Karpas-422 (cell line): ENCODE measurements around the gene RAB40B. TPM values are rescaled to one million over a fixed set of nuclear protein-coding genes. Genes with fewer than 3 reads are reported as not detected.

Source experiments
- DNase-seq: peaks from one replicate; pipeline ENCODE4 v3.0.0-alpha.2; 2015
- H2AFZ ChIP-seq: fragments of 200-600 bp; sonication (generic); 2 replicates; pipeline ENCODE4 v1.6.1; 2014; ENCODE audit warnings: antibody characterized with exemption, low read length, mixed read lengths
- H3K27ac ChIP-seq: fragments of 200-600 bp; sonication (generic); 2 replicates; pipeline ENCODE4 v1.5.1; 2014; ENCODE audit warnings: mild to moderate bottlenecking, low read length, moderate library complexity
- H3K27me3 ChIP-seq: fragments of 200-600 bp; sonication (generic); 2 replicates; pipeline ENCODE4 v1.6.1; 2014; ENCODE audit warnings: low read length, mixed read lengths
- H3K36me3 ChIP-seq: fragments of 200-600 bp; sonication (generic); 2 replicates; pipeline ENCODE4 v1.6.1; 2014; ENCODE audit warnings: low read length, mixed read lengths; ENCODE audit not compliant: insufficient read depth
- H3K4me1 ChIP-seq: fragments of 200-600 bp; sonication (generic); 2 replicates; pipeline ENCODE4 v1.6.1; 2014; ENCODE audit warnings: mild to moderate bottlenecking, low read length, mixed read lengths
- H3K4me2 ChIP-seq: fragments of 200-600 bp; sonication (generic); 2 replicates; pipeline ENCODE4 v1.6.1; 2014; ENCODE audit warnings: low read length, low read depth, mild to moderate bottlenecking; ENCODE audit not compliant: poor library complexity, severe bottlenecking
- H3K4me3 ChIP-seq: fragments of 200-600 bp; sonication (generic); 2 replicates; pipeline ENCODE4 v1.5.1; 2014; ENCODE audit warnings: mild to moderate bottlenecking, antibody characterized with exemption, low read length, mixed read lengths
- H3K79me2 ChIP-seq: fragments of 200-600 bp; sonication (generic); 2 replicates; pipeline ENCODE4 v1.6.1; 2014; ENCODE audit warnings: mild to moderate bottlenecking, low read length, mixed read lengths
- H3K9ac ChIP-seq: fragments of 200-600 bp; sonication (generic); 2 replicates; pipeline ENCODE4 v1.6.0; 2014; ENCODE audit warnings: low read length
- H3K9me2 ChIP-seq: fragments of 200-600 bp; sonication (generic), shearing (Covaris generic); replicated peaks from 2 replicates; pipeline ENCODE4 v1.6.0; 2014; ENCODE audit warnings: mild to moderate bottlenecking, low read length, moderate library complexity; ENCODE audit not compliant: insufficient read depth
- H3K9me3 ChIP-seq: fragments of 300-700, 200-600 bp; sonication (generic); 2 replicates; pipeline ENCODE4 v1.6.1; 2014; ENCODE audit warnings: low read length, mixed read lengths
- H4K20me1 ChIP-seq: fragments of 200-600 bp; sonication (generic); 2 replicates; pipeline ENCODE4 v1.6.1; 2014; ENCODE audit warnings: mild to moderate bottlenecking, antibody characterized with exemption, low read length, low read depth; ENCODE audit not compliant: insufficient read depth
- total RNA-seq: library from RNA; depleted of rRNA; stranded (reverse); fragments of >200 nt; shearing (Covaris generic); gene quantifications from 2 replicates; pipeline ENCODE4 v1.2.3, GENCODE V29; 2014; ENCODE audit warnings: low replicate concordance

RAB40B gene
- total RNA-seq, 1 experiment from 2014 or later = 1.7 TPM

DNA sequence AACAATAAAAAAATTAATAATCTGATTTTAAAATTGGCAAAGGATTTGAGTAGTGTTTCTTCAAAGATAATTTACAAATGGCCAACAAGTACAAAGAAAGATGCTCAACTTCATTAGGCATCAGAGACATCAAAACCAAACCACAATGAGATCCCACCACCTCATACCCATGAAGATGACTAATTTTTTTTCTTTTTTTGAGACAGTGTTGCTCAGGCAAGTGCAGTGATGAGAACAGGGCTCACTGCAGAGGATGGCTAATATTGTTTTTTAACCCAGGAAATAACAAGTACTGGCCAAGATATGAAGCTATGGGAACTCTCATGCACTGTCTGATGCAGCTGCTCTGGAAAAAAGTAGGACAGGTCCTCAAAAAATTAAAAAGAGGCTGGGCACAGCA is 65.2 kb downstream of the RAB40B start:
- H3K27me3 ChIP-seq = no peaks in the 10 kb centered on the region
- H3K36me3 ChIP-seq = peaks cover 29% of the 10 kb centered on the region
- H3K9me3 ChIP-seq = no peaks in the 10 kb centered on the region
- peaks cover 74% of the 10 kb centered on the region for H3K79me2 ChIP-seq
- no peak overlapping the region for H3K27ac ChIP-seq
- H3K4me3 ChIP-seq = no peak overlapping the region
- no peak overlapping the region for H3K9ac ChIP-seq
- H3K9me2 ChIP-seq = no peaks in the 10 kb centered on the region
- no peak overlapping the region for H2AFZ ChIP-seq
- peaks cover 34% of the 10 kb centered on the region for H4K20me1 ChIP-seq
- H3K4me1 ChIP-seq = no peaks in the 10 kb centered on the region
- no peak overlapping the region for H3K4me2 ChIP-seq
- no peak for DNase-seq

GRCh38 chr17:82632451-82632850 is 66.0 kb downstream of the RAB40B start:
- DNase-seq = no peak
- H2AFZ ChIP-seq = no peak overlapping the region
- no peaks in the 10 kb centered on the region for H3K9me2 ChIP-seq
- peaks cover 35% of the 10 kb centered on the region for H3K36me3 ChIP-seq
- no peaks in the 10 kb centered on the region for H3K4me1 ChIP-seq
- H3K4me3 ChIP-seq = no peak overlapping the region
- no peak overlapping the region for H3K4me2 ChIP-seq
- H3K27me3 ChIP-seq = no peaks in the 10 kb centered on the region
- H3K27ac ChIP-seq = no peak overlapping the region
- no peak overlapping the region for H3K9ac ChIP-seq
- H3K9me3 ChIP-seq = no peaks in the 10 kb centered on the region
- H4K20me1 ChIP-seq = peaks cover 31% of the 10 kb centered on the region
- H3K79me2 ChIP-seq = peaks cover 71% of the 10 kb centered on the region

- Histone ChIP-seq H3K36me3 (peaks cover 38% of the 10 kb centered on the region), H3K4me1 (no peaks in the 10 kb centered on the region), H3K27ac (no peak overlapping the region), H3K4me3 (no peak overlapping the region), H4K20me1 (peaks cover 22% of the 10 kb centered on the region), H3K4me2 (no peak overlapping the region), H2AFZ (no peak overlapping the region), H3K79me2 (peaks cover 67% of the 10 kb centered on the region), H3K9me3 (no peaks in the 10 kb centered on the region), H3K9me2 (no peaks in the 10 kb centered on the region), H3K27me3 (no peaks in the 10 kb centered on the region), H3K9ac (no peak overlapping the region)
- DNase-seq = no peak
Observed at GRCh38 chr17:82631544-82631943, 67.0 kb downstream of the RAB40B start.

DNA sequence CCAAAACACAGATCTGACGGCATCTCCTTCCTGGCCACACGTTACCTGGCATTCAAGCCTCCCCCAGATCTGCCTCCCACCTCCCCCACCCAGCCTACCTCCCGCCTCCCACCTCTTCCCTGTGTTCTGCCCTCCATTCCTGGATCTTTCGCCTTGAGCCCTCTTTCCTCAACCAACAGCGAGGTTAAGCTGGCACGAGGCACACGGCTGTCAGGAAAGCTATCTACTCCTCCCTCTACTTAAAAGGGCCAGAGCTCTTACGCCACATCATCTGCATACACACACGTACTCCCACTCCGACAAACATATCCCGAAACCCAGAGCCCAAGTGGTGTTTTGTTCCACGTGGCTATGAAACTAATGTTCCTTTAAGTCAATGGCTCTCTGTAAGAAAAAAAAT is 68.3 kb downstream of the RAB40B start:
- Histone ChIP-seq H2AFZ (no peak overlapping the region), H3K4me1 (no peaks in the 10 kb centered on the region), H3K9ac (no peak overlapping the region), H3K9me2 (no peaks in the 10 kb centered on the region), H3K27me3 (no peaks in the 10 kb centered on the region), H3K27ac (no peak overlapping the region), H3K36me3 (peaks cover 39% of the 10 kb centered on the region), H3K4me2 (no peak overlapping the region), H4K20me1 (peaks cover 15% of the 10 kb centered on the region), H3K9me3 (no peaks in the 10 kb centered on the region), H3K4me3 (no peak overlapping the region), H3K79me2 (peaks cover 55% of the 10 kb centered on the region)
- DNase-seq = no peak

GRCh38 chr17:82629748-82630147 is 68.8 kb downstream of the RAB40B start:
- H3K9ac ChIP-seq = no peak overlapping the region
- H3K27ac ChIP-seq = no peak overlapping the region
- no peaks in the 10 kb centered on the region for H3K4me1 ChIP-seq
- H3K9me2 ChIP-seq = no peaks in the 10 kb centered on the region
- H3K36me3 ChIP-seq = peaks cover 40% of the 10 kb centered on the region
- H3K4me3 ChIP-seq = no peak overlapping the region
- no peaks in the 10 kb centered on the region for H3K9me3 ChIP-seq
- peaks cover 50% of the 10 kb centered on the region for H3K79me2 ChIP-seq
- peaks cover 14% of the 10 kb centered on the region for H4K20me1 ChIP-seq
- no peak overlapping the region for H3K4me2 ChIP-seq
- no peak for DNase-seq
- H2AFZ ChIP-seq = no peak overlapping the region
- H3K27me3 ChIP-seq = no peaks in the 10 kb centered on the region

GRCh38 chr17:82627405-82627804 is 71.1 kb downstream of the RAB40B start:
- Histone ChIP-seq H3K9ac (no peak overlapping the region), H3K4me3 (no peak overlapping the region), H3K9me2 (no peaks in the 10 kb centered on the region), H2AFZ (no peak overlapping the region), H3K4me2 (no peak overlapping the region), H4K20me1 (peaks cover 4% of the 10 kb centered on the region; the same call in 1 of the 2 replicates), H3K9me3 (no peaks in the 10 kb centered on the region), H3K79me2 (peaks cover 30% of the 10 kb centered on the region), H3K36me3 (peaks cover 39% of the 10 kb centered on the region), H3K27me3 (no peaks in the 10 kb centered on the region), H3K4me1 (no peaks in the 10 kb centered on the region), H3K27ac (no peak overlapping the region)
- DNase-seq = no peak

DNA sequence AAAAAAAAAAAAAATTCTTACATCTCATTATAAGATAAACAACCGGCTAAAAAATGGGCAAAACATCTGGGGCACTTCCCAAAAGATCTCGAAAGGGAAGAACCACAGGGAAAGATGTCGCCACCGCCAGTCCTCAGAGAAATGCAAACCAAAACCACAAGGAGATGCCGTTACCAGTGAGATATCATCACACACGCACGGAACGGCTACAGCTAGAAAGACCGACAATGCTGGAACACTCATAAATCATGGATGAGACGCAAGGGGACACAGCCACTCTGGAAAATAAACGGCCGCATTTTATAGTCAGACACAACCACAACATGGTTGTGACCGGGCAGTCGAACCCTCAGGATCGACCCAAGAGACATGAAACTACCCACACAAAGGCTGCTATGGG is 74.8 kb downstream of the RAB40B start:
- Histone ChIP-seq H3K36me3 (peaks cover 44% of the 10 kb centered on the region; the same call in 1 of the 2 replicates), H3K9ac (no peak overlapping the region)

GRCh38 chr17:82619641-82620040 is 78.9 kb downstream of the RAB40B start:
- no peak overlapping the region for H3K9ac ChIP-seq
- 0 out of 2 replicates have a peak, but pooled peaks cover 9% of the 10 kb centered on the region for H4K20me1 ChIP-seq
- H3K9me3 ChIP-seq = no peaks in the 10 kb centered on the region
- H3K79me2 ChIP-seq = peaks cover 11% of the 10 kb centered on the region; the same call in 1 of the 2 replicates
- H3K4me3 ChIP-seq = no peak overlapping the region
- no peaks in the 10 kb centered on the region for H3K27me3 ChIP-seq
- no peak for DNase-seq
- no peak overlapping the region for H3K4me2 ChIP-seq
- H2AFZ ChIP-seq = no peak overlapping the region
- H3K36me3 ChIP-seq = peaks cover 28% of the 10 kb centered on the region; the same call in 1 of the 2 replicates
- H3K9me2 ChIP-seq = no peaks in the 10 kb centered on the region
- no peak overlapping the region for H3K27ac ChIP-seq
- no peaks in the 10 kb centered on the region for H3K4me1 ChIP-seq

More for the DNA sequence above, 74.8 kb downstream of the RAB40B start:
- 0 out of 2 replicates have a peak, but pooled peaks cover 9% of the 10 kb centered on the region for H4K20me1 ChIP-seq
- H2AFZ ChIP-seq = no peak overlapping the region
- no peaks in the 10 kb centered on the region for H3K27me3 ChIP-seq
- no peak overlapping the region for H3K4me3 ChIP-seq
- no peak for DNase-seq
- H3K9me2 ChIP-seq = no peaks in the 10 kb centered on the region
- no peaks in the 10 kb centered on the region for H3K4me1 ChIP-seq
- no peak overlapping the region for H3K4me2 ChIP-seq
- H3K27ac ChIP-seq = no peak overlapping the region
- peaks cover 17% of the 10 kb centered on the region; the same call in 1 of the 2 replicates for H3K79me2 ChIP-seq
- no peaks in the 10 kb centered on the region for H3K9me3 ChIP-seq
